ENCODE measurements around the gene MIX23.
A peak's percentile ranks its signal among the peaks of the same experiment; 100 is the strongest.

Gene MIX23

DNA sequence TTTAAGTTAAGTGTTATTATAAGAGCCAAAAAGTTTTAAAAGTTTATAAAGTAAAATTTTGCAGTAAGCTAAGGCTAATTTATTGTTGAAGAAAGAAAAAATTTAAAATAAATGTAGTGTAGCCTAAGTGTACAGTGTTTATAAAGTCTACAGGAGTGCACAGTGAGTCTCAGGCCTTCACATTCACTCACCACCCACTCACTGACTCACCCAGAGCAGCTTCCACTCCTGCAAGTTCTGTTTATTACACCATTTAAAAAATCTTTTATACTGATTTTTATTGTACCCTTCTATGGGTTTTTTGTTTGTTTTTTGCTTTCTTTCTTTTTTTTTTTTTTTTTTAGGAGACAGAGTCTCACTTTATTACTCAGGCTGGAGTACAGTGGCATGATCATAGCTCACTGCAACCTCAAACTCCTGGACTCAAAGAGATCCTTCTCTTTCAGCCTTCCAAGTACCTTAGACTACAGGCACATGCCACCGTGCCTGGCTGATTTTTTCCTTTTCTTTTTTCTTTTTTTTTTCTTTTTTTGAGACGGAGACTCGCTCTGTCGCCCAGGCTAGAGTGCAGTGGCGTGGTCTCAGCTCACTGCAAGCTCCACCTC, 32.1 kb downstream of the MIX23 start:
- DNase-seq = peak; percentile 10

GRCh38 chr3:122349171-122349570, 33.9 kb downstream of the MIX23 start:
- no peak for DNase-seq

- no peak for DNase-seq
Observed at GRCh38 chr3:122343654-122344053, 39.4 kb downstream of the MIX23 start.

DNA sequence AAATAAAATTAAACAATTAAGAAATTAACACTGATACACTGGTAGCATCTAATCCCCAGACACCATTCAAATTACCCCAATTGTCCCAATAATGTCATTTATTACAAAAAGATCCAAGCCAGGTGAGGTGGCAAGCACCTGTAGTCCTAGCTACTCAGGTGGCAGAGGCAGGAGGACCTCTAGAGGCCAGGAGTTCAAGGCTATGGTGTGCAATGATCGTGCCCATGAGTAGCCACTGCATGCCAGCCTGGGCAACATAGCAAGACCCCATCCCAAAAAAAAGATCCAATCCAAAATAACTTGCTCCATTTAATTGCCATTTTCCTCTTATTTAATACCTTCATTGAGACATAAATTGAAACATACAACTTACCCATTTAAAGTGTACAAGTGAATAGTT, 40.2 kb downstream of the MIX23 start:
- no peak for DNase-seq

- DNase-seq = no peak
Observed at GRCh38 chr3:122332551-122332950, 50.5 kb downstream of the MIX23 start.

DNA sequence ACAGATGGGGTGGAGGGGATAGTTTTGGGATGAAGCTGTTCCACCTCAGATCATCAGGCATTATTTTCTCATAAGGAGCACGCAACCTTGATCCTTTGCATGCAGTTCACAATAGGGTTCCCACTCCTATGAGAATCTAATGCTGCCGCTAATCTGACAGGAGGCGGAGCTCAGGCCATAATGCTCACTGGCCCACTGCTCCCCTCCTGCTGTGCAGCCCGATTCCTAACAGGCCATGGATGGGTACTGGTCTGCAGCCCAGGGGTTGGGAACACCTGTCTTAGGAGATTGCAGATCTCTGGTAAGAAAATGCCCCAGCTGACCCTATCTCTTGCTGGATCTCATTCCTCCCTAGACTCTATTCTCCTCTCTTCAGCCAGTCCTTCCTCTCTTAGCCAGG, 51.1 kb downstream of the MIX23 start:
- DNase-seq = no peak

DNA sequence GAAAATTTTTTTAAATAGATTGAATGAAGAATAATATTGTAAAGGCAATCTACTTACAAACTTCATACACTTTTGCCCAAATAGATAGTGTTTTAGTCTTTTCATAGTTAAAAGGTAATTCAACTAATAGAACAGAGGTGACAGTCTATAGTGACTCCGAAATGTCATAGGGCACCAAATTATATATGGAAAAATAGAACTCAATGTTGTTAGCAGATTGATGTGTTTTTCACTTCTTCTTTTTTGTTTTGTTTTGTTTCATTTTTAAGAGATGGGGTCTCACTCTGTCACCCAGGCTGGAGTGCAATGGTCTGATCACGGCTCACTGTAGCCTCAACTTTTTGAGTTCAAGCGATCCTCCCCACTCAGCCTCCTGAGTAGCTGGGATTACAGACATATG, 57.3 kb downstream of the MIX23 start:
- DNase-seq = no peak

GRCh38 chr3:122324871-122325323, 58.1 kb downstream of the MIX23 start, which contains the start of gene CSTA:
Gene CSTA (plus strand): TSS chr3:122325248. CDS start chr3:122325293, 45 bp downstream.
- DNase-seq = peak; percentile 3

- DNase-seq = no peak
Observed at GRCh38 chr3:122322095-122323075, 60.6 kb downstream of the MIX23 start.

GRCh38 chr3:122318620-122319019, 64.4 kb downstream of the MIX23 start:
- DNase-seq = no peak

GRCh38 chr3:122316368-122316767, 66.7 kb downstream of the MIX23 start:
- no peak for DNase-seq

DNA sequence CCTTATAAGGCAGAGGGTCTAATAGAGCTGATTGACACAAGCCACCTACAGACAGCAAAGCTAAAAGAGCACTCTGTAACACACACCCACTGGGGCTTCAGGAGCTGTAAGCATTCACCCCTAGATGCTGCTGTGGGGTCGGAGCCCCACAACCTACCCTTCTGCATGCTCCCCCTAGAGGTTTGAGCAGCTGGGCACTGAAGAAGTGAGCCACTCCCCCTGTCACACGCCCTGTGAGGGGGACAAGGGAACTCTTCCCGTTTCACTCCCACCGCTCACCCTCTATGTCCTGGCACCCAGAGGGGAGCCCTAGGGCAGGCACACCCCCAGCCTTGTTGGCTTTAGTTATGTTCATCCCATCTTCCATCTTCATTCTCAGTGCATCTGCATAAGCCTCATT, 67.4 kb downstream of the MIX23 start:
- DNase-seq = no peak

DNA sequence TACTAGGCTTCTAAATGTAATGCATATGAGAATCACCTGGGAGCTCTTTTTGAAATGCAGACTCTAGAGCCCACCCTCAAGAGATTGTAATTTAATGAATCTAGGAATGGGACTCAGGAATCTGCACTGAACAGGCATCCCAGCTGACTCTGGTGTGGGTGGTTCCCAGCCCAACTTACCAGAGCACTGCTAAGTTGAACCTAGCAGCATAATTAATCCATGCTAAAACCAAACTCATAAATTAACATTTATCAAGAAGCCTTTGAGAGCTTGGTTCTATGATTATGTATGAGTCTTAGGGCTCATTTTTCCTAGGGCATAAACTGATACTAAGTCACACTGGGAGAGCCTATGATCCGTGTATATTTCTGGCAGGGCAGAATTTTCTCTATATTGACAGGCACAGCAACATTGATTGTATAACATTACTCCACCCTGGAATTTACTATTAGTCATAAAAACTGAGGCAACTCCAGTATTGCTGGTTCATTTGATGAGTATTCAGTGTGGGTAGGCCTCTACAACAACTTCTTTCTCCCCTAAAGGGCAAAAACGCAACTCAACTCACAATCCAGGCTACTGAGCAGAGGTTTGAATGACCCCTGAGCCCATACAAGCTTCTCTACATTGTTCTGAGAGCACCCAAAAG, 68.7 kb downstream of the MIX23 start:
- DNase-seq = no peak

GRCh38 chr3:122313281-122313680, 69.8 kb downstream of the MIX23 start:
- DNase-seq = no peak

GRCh38 chr3:122312826-122313225, 70.2 kb downstream of the MIX23 start:
- DNase-seq = no peak

GRCh38 chr3:122310361-122310760, 72.7 kb downstream of the MIX23 start:
- DNase-seq = no peak
